ENCODE measurements around the gene NDST4. TPM values are rescaled to one million over a fixed set of nuclear protein-coding genes. Genes with fewer than 3 reads are reported as not detected.

The NDST4 gene
- total and polyA plus RNA-seq, 2 of the 4 experiments (the other 2 are of a cell fraction), result not detected

GRCh38 chr4:114886761-114887160 lies 226.7 kb downstream of the NDST4 start:
- intact Hi-C loops (cut with micrococcal nuclease) (no loop called here), in situ Hi-C loops (cut with MboI; ENCODE audit: low sequenced_read_pairs) (no loop called here), dilution Hi-C loops (cut with HindIII; ENCODE audit: low sequenced_read_pairs, unreplicated experiment) (no loop called here)
- Histone ChIP-seq H4K20me1 (ENCODE audit: insufficient read depth, low read length) (no peaks in the 10 kb centered on the region), H3K9me1 (ENCODE audit: insufficient read depth, low read length) (no peaks in the 10 kb centered on the region), H3K18ac (ENCODE audit: low read depth, low read length) (no peak overlapping the region), H2BK120ac (ENCODE audit: low read depth, low read length) (no peak overlapping the region), H3K4me2 (ENCODE audit: low read depth, low read length) (no peak overlapping the region), H3K4me3 (ENCODE audit: insufficient read depth, low read depth, low read length) (no peak overlapping the region), H2AFZ (replicated peaks; ENCODE audit: low read length, poor library complexity) (no peak overlapping the region), H2AK9ac (replicated peaks; ENCODE audit: low read depth, low read length, poor library complexity) (no peak overlapping the region), H4K8ac (ENCODE audit: low read depth in 2 of 2, low read length in 2 of 2) (no peak overlapping the region), H4K5ac (ENCODE audit: low read depth, low read length) (no peak overlapping the region), H2BK5ac (ENCODE audit: low read depth, low read length, poor library complexity, severe bottlenecking) (no peak overlapping the region), H2AK5ac (ENCODE audit: low read depth, low read length) (no peak overlapping the region), H4K91ac (ENCODE audit: insufficient read depth, low read depth, low read length) (no peak overlapping the region), H3K4me1 (ENCODE audit: control insufficient read depth, insufficient read depth, low read length) (no peaks in the 10 kb centered on the region), H2BK15ac (ENCODE audit: low read depth, low read length) (no peak overlapping the region), H3K14ac (replicated peaks; ENCODE audit: low read depth, low read length) (no peak overlapping the region), H3K27me3 (ENCODE audit: control insufficient read depth, insufficient read depth, low read length) (no peaks in the 10 kb centered on the region), H3K36me3 (ENCODE audit: control insufficient read depth, insufficient read depth, low read length) (no peaks in the 10 kb centered on the region), H3K79me1 (ENCODE audit: low read depth in 1 of 2, low read length in 2 of 2) (no peaks in the 10 kb centered on the region), H3K4ac (ENCODE audit: low read depth, low read length) (no peak overlapping the region), H3K56ac (ENCODE audit: extremely low read depth, insufficient read depth, low read length) (no peak overlapping the region), H3K9me3 (ENCODE audit: control insufficient read depth, insufficient read depth, low read length) (no peaks in the 10 kb centered on the region), H2BK20ac (ENCODE audit: low read depth, low read length) (no peak overlapping the region), H3K23ac (ENCODE audit: low read depth, low read length) (no peak overlapping the region), H3K9ac (ENCODE audit: low read depth, low read length) (no peak overlapping the region), H3K27ac (ENCODE audit: insufficient read depth, low read length) (no peak overlapping the region)
- DNase-seq (no peak), ATAC-seq (ENCODE audit: low read depth) (no peak)
- ChIA-PET POLR2A (ENCODE audit: unreplicated experiment) (no interaction called here), CTCF (no interaction called here)
- no TSS peak for BruUV-seq (replicated peaks)
- no CpG with 5 or more reads among the region's 2 CpGs for WGBS, 2 experiments (ENCODE audit: extremely low coverage in 2 of 2, insufficient read length in 1 of 2)
- no peak for TF ChIP-seq CEBPB (IDR thresholded peaks at IDR 0.05; ENCODE audit: low read depth, low read length)
- TF ChIP-seq RFX5 (IDR thresholded peaks at IDR 0.05; ENCODE audit: low read depth, low read length), result no peak
- TF ChIP-seq ELK1 (IDR thresholded peaks at IDR 0.05; ENCODE audit: borderline replicate concordance, low read depth, low read length), result no peak
- no peak for TF ChIP-seq RAD21 (IDR thresholded peaks at IDR 0.05; ENCODE audit: low read length)
- TF ChIP-seq BHLHE40 (IDR thresholded peaks at IDR 0.05; ENCODE audit: low read depth, low read length), result no peak
- no peak for TF ChIP-seq SMC3 (IDR thresholded peaks at IDR 0.05; ENCODE audit: low read depth, low read length)
- TF ChIP-seq MAFK (IDR thresholded peaks at IDR 0.05; ENCODE audit: low read depth, low read length), result no peak
- TF ChIP-seq CHD1 (IDR thresholded peaks at IDR 0.05; ENCODE audit: low read depth, low read length), result no peak
- TF ChIP-seq NFE2L2 (IDR thresholded peaks at IDR 0.05; ENCODE audit: low read depth, low read length), result no peak
- no peak for TF ChIP-seq MAZ (IDR thresholded peaks at IDR 0.05; ENCODE audit: borderline replicate concordance, low read depth, low read length)
- no peak for TF ChIP-seq FOS (IDR thresholded peaks at IDR 0.05; ENCODE audit: low read depth, low read length)
- TF ChIP-seq USF2 (IDR thresholded peaks at IDR 0.05; ENCODE audit: low read depth, low read length), result no peak
- no peak for TF ChIP-seq CTCF (conservative IDR thresholded peaks at IDR 0.05; ENCODE audit: low read depth, low read length)
- TF ChIP-seq RCOR1 (IDR thresholded peaks at IDR 0.05; ENCODE audit: insufficient replicate concordance, low read length), result no peak
- TF ChIP-seq POLR2A (IDR thresholded peaks at IDR 0.05; ENCODE audit: low read depth, low read length), result no peak
